Activated CD4-positive, alpha-beta T cell treated with anti-CD3 and anti-CD28 coated beads, Interleukin-2, amount 50 U/mL, for 24 hours (primary cell): ENCODE data around the gene SHC3.

Experiments used
- DNase-seq, 2 donors: peaks; one replicate each; pipeline ENCODE4 v3.0.0-alpha.2; 2020; ENCODE audit warnings: low read depth in 1 of 2, low spot score in 1 of 2

Gene SHC3

GRCh38 chr9:88990041-88990728 lies 188.4 kb downstream of the SHC3 start:
- DNase-seq = no peak

GRCh38 chr9:88988796-88989641 lies 189.6 kb downstream of the SHC3 start:
- DNase-seq = peak in 1 of 2 donors; percentile 16

- no peak for DNase-seq
Observed at GRCh38 chr9:88987661-88988060, 191.0 kb downstream of the SHC3 start.

- no peak for DNase-seq
Observed at GRCh38 chr9:88986776-88987175, 191.8 kb downstream of the SHC3 start.

- DNase-seq = no peak
Observed at GRCh38 chr9:88985616-88986015, 193.0 kb downstream of the SHC3 start.

GRCh38 chr9:88984543-88984883 lies 194.1 kb downstream of the SHC3 start:
- DNase-seq = no peak

GRCh38 chr9:88983865-88984542 lies 194.6 kb downstream of the SHC3 start:
- DNase-seq = no peak

- no peak for DNase-seq
Observed at GRCh38 chr9:88980740-88981203, 197.8 kb downstream of the SHC3 start.

GRCh38 chr9:88979791-88980190 lies 198.8 kb downstream of the SHC3 start:
- no peak for DNase-seq

GRCh38 chr9:88979021-88979420 lies 199.6 kb downstream of the SHC3 start:
- no peak for DNase-seq

- no peak for DNase-seq
Observed at GRCh38 chr9:88978034-88978433, 200.6 kb downstream of the SHC3 start.

- no peak for DNase-seq
Observed at GRCh38 chr9:88976890-88977257, 201.7 kb downstream of the SHC3 start.

- no peak for DNase-seq
Observed at GRCh38 chr9:88975966-88976889, 202.4 kb downstream of the SHC3 start.

GRCh38 chr9:88974641-88975040 lies 204.0 kb downstream of the SHC3 start:
- no peak for DNase-seq

GRCh38 chr9:88973281-88974045 lies 205.2 kb downstream of the SHC3 start:
- no peak for DNase-seq

GRCh38 chr9:88972401-88972800 lies 206.2 kb downstream of the SHC3 start:
- DNase-seq = no peak

GRCh38 chr9:88971131-88971960 lies 207.3 kb downstream of the SHC3 start:
- no peak for DNase-seq

- DNase-seq = no peak
Observed at GRCh38 chr9:88969646-88970373, 208.8 kb downstream of the SHC3 start.

- DNase-seq = no peak
Observed at GRCh38 chr9:88968799-88969198, 209.8 kb downstream of the SHC3 start.
